CD4-positive, alpha-beta T cell (primary cell): ENCODE data around the gene SLC1A4. TPM values are rescaled to one million over a fixed set of nuclear protein-coding genes. Genes with fewer than 3 reads are reported as not detected.

Experiments used
- ATAC-seq: fragments of 200-7000 bp; cut with Tn5 transposase; one replicate; pipeline ENCODE4 v1.10.0; 2022; ENCODE audit warnings: mild to moderate bottlenecking; ENCODE audit not compliant: poor library complexity
- CTCF ChIA-PET: fragments of 350-600 bp; sonication (Branson Sonifier 250); formaldehyde crosslinking; loops from one replicate; lab custom pipeline; 2021; ENCODE audit warnings: antibody characterized with exemption, inconsistent platforms; lab: Charles Lee
- POLR2A ChIA-PET: fragments of 350-600 bp; sonication (Branson Sonifier 250); formaldehyde crosslinking; loops from one replicate; lab custom pipeline; 2021; ENCODE audit warnings: antibody characterized with exemption, inconsistent platforms; lab: Charles Lee
- DNase-seq, 14 experiments: peaks; one replicate each; pipeline ENCODE4 v3.0.0-alpha.2; 2013 to 2020; ENCODE audit warnings: mixed read lengths in 2 of 14
- H3K27ac ChIP-seq, 2 donors: one replicate each; pipeline versions ENCODE4 v1.5.1 to v1.7.0; 2013; ENCODE audit warnings: low read length in 2 of 2, low read depth in 1 of 2, mild to moderate bottlenecking in 1 of 2
- H3K27me3 ChIP-seq, 2 experiments: 1 replicate in 1 of 2; 2 replicates in 1 of 2; pipeline versions ENCODE4 v1.6.1 to v1.7.0; 2013; ENCODE audit warnings: low read length in 2 of 2, control low read depth in 1 of 2, mild to moderate bottlenecking in 1 of 2, moderate library complexity in 1 of 2; ENCODE audit not compliant: insufficient read depth in 2 of 2, control insufficient read depth in 1 of 2
- H3K36me3 ChIP-seq: one replicate; pipeline ENCODE4 v1.6.1; 2013; ENCODE audit warnings: low read length, control low read depth; ENCODE audit not compliant: insufficient read depth
- H3K4me1 ChIP-seq: one replicate; pipeline ENCODE4 v1.6.1; 2013; ENCODE audit warnings: low read length, control low read depth; ENCODE audit not compliant: insufficient read depth
- H3K4me3 ChIP-seq: one replicate; pipeline ENCODE4 v1.5.1; 2013; ENCODE audit warnings: mild to moderate bottlenecking, low read length, moderate library complexity
- H3K9me3 ChIP-seq, 2 experiments: 1 replicate in 1 of 2; 2 replicates in 1 of 2; pipeline versions ENCODE4 v1.6.1 to v1.7.0; 2013; ENCODE audit warnings: low read length in 2 of 2, mild to moderate bottlenecking in 2 of 2, control low read depth in 1 of 2, moderate library complexity in 1 of 2; ENCODE audit not compliant: control insufficient read depth in 1 of 2, insufficient read depth in 1 of 2
- H3K27ac Mint-ChIP-seq: one replicate; pipeline ENCODE4 v1.8.0; 2020; ENCODE audit warnings: mixed read lengths
- H3K27me3 Mint-ChIP-seq: one replicate; pipeline ENCODE4 v1.8.0; 2021; ENCODE audit warnings: mixed read lengths
- H3K36me3 Mint-ChIP-seq: one replicate; pipeline ENCODE4 v1.8.0; 2021; ENCODE audit warnings: low read depth, mixed read lengths
- H3K4me1 Mint-ChIP-seq: one replicate; pipeline ENCODE4 v1.8.0; 2021; ENCODE audit warnings: low read depth, mixed read lengths
- H3K4me3 Mint-ChIP-seq: one replicate; pipeline ENCODE4 v1.8.0; 2020; ENCODE audit warnings: mild to moderate bottlenecking, mixed read lengths
- H3K9me3 Mint-ChIP-seq: one replicate; pipeline ENCODE4 v1.8.0; 2020; ENCODE audit warnings: mixed read lengths
- intact Hi-C, 2 experiments: fragments of 100-400 bp; cut with DNase I in 1 of 2; cut with micrococcal nuclease in 1 of 2; formaldehyde crosslinking; loops; one replicate each; pipeline versions ENCODE4 v1.15.1 to v1.9.0; 2023 to 2025; cut with DNase I, micrococcal nuclease
- total RNA-seq, 174 experiments: library from RNA in 2 of 174; stranded (reverse) in 2 of 174; gene quantifications; one replicate each; pipeline ENCODE4 v1.2.3 and lab custom pipeline; 2021 to 2026
- TF ChIP-seq, protein P1 (sequence below): fragments of 200-600 bp; IDR thresholded peaks from one replicate; pipeline ENCODE4 v1.8.0; 2022; ENCODE audit warnings: antibody characterized with exemption, mild to moderate bottlenecking

SLC1A4 gene
- total RNA-seq, 2 experiments from 2014 or later = 2.4 to 2.8 TPM

DNA sequence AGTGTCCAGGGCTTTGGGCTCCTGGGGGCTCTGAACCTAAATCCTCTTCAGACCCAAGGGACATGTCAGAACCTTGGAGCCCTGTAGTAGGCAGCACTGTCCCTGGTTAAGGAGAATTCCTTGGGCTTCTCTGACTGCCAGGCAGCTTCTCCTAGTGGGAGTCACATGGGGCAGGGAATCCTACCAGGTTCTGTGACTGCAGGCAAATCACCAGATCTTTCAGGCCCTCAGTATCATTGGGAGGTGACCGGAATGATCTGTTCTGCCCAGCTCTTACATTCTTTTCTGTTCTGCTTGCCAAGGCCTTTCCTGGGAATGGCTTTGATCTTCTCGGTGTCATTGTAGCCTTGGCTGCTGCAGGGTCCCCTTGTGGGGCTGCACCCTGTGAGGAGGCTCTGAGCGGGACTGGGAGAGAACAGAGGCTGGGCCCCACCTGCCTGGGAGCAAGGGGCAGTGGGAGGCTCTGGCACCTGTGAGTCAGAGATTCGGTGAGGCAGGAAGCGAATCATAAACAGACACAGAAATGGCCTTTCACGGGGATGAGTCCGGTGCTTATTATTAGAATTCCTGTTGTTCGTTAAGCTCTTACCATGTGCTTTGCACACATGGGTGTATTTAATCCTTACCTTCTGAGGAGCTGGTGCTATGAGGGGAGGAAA lies 81.1 kb downstream of the SLC1A4 start:
- TF ChIP-seq, protein P1, sequence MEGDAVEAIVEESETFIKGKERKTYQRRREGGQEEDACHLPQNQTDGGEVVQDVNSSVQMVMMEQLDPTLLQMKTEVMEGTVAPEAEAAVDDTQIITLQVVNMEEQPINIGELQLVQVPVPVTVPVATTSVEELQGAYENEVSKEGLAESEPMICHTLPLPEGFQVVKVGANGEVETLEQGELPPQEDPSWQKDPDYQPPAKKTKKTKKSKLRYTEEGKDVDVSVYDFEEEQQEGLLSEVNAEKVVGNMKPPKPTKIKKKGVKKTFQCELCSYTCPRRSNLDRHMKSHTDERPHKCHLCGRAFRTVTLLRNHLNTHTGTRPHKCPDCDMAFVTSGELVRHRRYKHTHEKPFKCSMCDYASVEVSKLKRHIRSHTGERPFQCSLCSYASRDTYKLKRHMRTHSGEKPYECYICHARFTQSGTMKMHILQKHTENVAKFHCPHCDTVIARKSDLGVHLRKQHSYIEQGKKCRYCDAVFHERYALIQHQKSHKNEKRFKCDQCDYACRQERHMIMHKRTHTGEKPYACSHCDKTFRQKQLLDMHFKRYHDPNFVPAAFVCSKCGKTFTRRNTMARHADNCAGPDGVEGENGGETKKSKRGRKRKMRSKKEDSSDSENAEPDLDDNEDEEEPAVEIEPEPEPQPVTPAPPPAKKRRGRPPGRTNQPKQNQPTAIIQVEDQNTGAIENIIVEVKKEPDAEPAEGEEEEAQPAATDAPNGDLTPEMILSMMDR = no peak
- peaks cover 65% of the 10 kb centered on the region for H3K36me3 ChIP-seq

DNA sequence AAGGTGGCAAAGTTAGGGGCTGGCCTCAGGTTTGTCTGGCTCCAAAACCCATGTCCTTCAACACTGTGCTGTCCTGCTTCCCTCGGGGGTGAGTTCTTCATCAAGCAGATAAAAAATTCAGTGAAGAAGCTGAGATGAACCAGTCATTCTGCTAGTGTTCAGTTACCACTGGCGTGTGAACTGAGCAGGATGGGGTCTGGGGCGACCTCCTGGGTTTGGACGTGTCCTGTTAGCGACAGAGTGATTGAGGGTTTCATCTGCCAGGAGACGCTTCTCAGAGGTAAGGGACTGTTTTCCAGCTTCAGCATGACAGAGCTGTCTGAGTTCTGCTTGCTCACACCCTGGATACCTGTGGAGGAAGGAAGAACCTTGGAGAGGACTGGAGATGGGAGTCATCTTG lies 81.7 kb downstream of the SLC1A4 start:
- intact Hi-C loops = loop anchor here in 1 of 2 experiments (5.0 kb wide), 1 partner anchor 56 kb away; no protein-coding TSS in a partner anchor
- no peak for ATAC-seq

More for the DNA sequence above, 81.1 kb downstream of the SLC1A4 start:
- Histone ChIP-seq H3K27me3 (no peaks in the 10 kb centered on the region), H3K4me1 (peaks cover 32% of the 10 kb centered on the region), H3K4me3 (no peak overlapping the region), H3K9me3 (no peaks in the 10 kb centered on the region), H3K27ac (no peak overlapping the region)
- Mint-ChIP-seq H3K4me3 (no peak overlapping the region), H3K4me1 (peaks cover 24% of the 10 kb centered on the region), H3K27me3 (no peaks in the 10 kb centered on the region), H3K9me3 (no peaks in the 10 kb centered on the region), H3K27ac (peak overlapping the region; percentile 60), H3K36me3 (peaks cover 54% of the 10 kb centered on the region)
- ChIA-PET POLR2A (interaction anchor here (0.6 to 4.0 kb wide), 3 partner anchors 14 to 136 kb away, joined by 3 to 24 read pairs (median 5); partner anchors contain the start of genes CEP68 and RAB1A), CTCF (no interaction called here)
- DNase-seq (no peak), ATAC-seq (no peak)
- intact Hi-C loops = loop anchor here in 1 of 2 experiments (5.0 kb wide), 1 partner anchor 57 kb away; no protein-coding TSS in a partner anchor

DNA sequence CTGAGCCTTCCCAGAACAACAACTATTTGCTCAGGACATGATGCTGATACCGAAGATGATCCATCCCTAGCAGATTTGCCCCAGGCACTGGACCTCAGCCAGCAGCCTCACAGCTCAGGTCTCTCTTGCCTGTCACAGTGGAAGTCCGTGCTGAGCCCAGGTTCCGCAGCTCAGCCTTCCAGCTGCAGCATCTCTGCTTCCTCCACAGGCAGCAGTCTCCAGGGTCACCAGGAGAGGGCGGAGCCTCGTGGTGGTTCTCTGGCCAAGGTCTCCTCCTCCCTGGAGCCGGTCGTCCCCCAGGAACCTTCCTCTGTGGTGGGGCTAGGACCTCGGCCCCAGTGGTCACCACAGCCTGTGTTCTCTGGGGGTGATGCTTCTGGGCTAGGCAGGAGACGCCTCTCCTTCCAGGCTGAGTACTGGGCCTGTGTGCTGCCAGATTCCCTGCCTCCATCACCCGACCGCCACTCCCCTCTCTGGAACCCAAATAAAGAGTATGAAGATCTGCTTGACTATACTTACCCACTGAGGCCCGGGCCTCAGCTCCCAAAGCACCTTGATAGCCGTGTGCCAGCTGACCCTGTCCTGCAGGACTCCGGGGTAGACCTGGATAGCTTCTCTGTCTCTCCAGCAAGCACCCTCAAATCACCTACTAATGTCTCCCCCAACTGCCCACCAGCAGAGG lies 82.4 kb downstream of the SLC1A4 start:
- Histone ChIP-seq H3K9me3 (no peaks in the 10 kb centered on the region), H3K36me3 (peaks cover 70% of the 10 kb centered on the region), H3K27ac (no peak overlapping the region), H3K4me1 (peaks cover 24% of the 10 kb centered on the region), H3K27me3 (no peaks in the 10 kb centered on the region), H3K4me3 (no peak overlapping the region)
- H3K4me1 Mint-ChIP-seq = peaks cover 23% of the 10 kb centered on the region
- intact Hi-C loops = loop anchor here in 1 of 2 experiments (5.0 kb wide), 1 partner anchor 56 kb away; no protein-coding TSS in a partner anchor
- no peak for ATAC-seq
- peaks cover 68% of the 10 kb centered on the region for H3K36me3 Mint-ChIP-seq
- CTCF ChIA-PET = no interaction called here
- H3K27ac Mint-ChIP-seq = peak overlapping the region; percentile 60
- POLR2A ChIA-PET = interaction anchor here (4.0 kb wide), 1 partner anchor 15 kb away, joined by 24 read pairs; the partner anchor contains the start of gene CEP68
- H3K27me3 Mint-ChIP-seq = no peaks in the 10 kb centered on the region
- H3K4me3 Mint-ChIP-seq = no peak overlapping the region
- peak in 1 of 14 experiments; percentile 35 for DNase-seq
- no peaks in the 10 kb centered on the region for H3K9me3 Mint-ChIP-seq
- TF ChIP-seq, protein P1 = no peak

More for the DNA sequence above, 81.7 kb downstream of the SLC1A4 start:
- peaks cover 24% of the 10 kb centered on the region for H3K4me1 Mint-ChIP-seq
- Histone ChIP-seq H3K4me3 (no peak overlapping the region), H3K27ac (no peak overlapping the region), H3K4me1 (peaks cover 29% of the 10 kb centered on the region), H3K36me3 (peaks cover 70% of the 10 kb centered on the region), H3K9me3 (no peaks in the 10 kb centered on the region), H3K27me3 (no peaks in the 10 kb centered on the region)
- peaks cover 60% of the 10 kb centered on the region for H3K36me3 Mint-ChIP-seq
- H3K27me3 Mint-ChIP-seq = no peaks in the 10 kb centered on the region
- no peaks in the 10 kb centered on the region for H3K9me3 Mint-ChIP-seq
- no peak for DNase-seq
- ChIA-PET POLR2A (interaction anchor here (0.6 to 4.0 kb wide), 2 partner anchors 15 to 135 kb away, joined by 3 to 24 read pairs; partner anchors contain the start of gene CEP68), CTCF (no interaction called here)
- no peak overlapping the region for H3K4me3 Mint-ChIP-seq
- TF ChIP-seq, protein P1 = no peak
- H3K27ac Mint-ChIP-seq = peak overlapping the region; percentile 60
